ENCODE results near the gene CUX1.
"Not testable (repeated sequence)": the region's sequence is repeated elsewhere in the genome, so short reads cannot be mapped to it uniquely, and the experiment has no call there.

CUX1 gene, protein sequence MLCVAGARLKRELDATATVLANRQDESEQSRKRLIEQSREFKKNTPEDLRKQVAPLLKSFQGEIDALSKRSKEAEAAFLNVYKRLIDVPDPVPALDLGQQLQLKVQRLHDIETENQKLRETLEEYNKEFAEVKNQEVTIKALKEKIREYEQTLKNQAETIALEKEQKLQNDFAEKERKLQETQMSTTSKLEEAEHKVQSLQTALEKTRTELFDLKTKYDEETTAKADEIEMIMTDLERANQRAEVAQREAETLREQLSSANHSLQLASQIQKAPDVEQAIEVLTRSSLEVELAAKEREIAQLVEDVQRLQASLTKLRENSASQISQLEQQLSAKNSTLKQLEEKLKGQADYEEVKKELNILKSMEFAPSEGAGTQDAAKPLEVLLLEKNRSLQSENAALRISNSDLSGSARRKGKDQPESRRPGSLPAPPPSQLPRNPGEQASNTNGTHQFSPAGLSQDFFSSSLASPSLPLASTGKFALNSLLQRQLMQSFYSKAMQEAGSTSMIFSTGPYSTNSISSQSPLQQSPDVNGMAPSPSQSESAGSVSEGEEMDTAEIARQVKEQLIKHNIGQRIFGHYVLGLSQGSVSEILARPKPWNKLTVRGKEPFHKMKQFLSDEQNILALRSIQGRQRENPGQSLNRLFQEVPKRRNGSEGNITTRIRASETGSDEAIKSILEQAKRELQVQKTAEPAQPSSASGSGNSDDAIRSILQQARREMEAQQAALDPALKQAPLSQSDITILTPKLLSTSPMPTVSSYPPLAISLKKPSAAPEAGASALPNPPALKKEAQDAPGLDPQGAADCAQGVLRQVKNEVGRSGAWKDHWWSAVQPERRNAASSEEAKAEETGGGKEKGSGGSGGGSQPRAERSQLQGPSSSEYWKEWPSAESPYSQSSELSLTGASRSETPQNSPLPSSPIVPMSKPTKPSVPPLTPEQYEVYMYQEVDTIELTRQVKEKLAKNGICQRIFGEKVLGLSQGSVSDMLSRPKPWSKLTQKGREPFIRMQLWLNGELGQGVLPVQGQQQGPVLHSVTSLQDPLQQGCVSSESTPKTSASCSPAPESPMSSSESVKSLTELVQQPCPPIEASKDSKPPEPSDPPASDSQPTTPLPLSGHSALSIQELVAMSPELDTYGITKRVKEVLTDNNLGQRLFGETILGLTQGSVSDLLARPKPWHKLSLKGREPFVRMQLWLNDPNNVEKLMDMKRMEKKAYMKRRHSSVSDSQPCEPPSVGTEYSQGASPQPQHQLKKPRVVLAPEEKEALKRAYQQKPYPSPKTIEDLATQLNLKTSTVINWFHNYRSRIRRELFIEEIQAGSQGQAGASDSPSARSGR (N-terminal part only)

DNA sequence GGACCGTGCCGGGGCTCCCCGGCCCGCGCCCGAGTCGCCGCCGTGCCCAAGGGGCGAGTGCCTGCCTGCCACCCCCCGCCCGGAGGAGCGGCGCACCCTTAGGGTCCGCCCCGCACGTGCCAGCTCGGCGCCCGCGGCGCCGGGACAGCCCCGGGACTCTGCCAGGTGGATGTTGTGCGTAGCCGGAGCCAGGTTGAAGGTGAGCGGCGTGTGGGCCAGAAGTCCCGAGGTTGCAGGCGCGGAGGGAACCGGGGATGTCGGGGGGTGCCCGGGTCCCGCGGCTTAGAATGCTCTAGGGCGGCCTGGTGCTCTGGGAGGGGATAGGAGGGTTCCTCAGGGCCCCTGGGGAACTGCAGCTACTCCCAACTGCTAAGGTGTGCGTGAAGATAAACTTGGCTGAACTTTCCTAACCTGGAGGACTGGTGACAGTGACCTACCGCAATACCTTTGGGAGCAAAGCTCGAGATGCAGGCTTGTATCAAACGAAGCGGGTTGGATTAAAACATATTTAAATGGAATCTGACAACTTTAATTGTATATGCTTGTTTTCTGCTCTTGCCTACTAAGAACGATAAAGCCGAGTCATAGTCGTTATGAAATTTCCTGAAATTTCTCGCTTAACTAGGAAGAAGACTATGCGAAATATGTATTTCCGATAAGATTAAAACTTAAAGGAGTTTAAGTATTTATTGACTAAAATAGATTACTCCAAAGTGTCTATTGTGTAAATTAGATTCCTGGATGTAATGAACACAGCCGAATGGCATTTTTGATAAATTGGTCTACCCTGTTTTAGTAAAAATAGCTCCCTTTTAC lies at the start of gene CUX1:
Gene CUX1 (plus strand): TSS at position 156 of the 816 bp plus-strand sequence. CDS start 14 bp downstream, at position 170.
- peak; percentile 48 for DNase-seq (ENCODE audit: low spot score)

DNA sequence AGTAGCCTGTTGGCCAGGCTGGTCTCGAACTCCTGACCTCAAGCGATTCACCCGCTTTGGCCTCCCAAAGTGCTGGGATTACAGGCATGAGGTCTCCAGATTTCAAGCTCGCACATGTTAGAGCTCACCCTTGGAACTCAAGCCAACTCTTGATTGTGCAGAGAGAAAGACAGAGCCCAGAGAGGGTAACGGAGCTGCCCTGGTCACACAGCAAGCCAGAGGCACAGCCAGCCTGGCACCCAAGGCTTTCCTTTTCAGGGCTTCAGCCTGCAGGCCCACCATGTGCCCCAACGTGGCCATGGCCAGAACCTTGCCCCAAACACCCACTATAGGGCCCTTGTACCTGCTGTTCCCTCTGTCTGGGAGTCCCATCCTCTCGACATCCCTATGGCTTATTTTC lies 49.1 kb upstream of the CUX1 start:
- no peak for DNase-seq (ENCODE audit: low spot score)

DNA sequence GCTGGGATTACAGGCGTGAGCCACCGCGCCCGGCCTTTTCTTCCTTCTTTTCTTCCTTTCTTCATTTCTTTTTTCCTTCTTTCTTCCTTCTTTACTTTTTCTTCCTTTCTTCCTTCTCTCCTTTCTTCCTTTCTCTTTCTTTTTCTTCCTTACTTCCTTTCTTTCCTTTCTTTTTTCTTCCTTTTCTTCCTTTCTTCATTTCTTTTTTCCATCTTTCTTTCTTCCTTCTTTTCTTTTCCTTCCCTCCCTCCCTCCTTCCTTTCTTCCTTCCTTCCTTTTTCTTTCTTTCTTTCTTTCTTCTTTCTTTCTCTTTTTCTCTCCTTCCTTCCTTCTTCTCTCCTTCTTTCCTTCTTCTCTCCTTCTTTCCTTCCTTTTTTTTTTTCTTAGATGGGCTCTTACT lies 47.0 kb upstream of the CUX1 start:
- no peak for DNase-seq (ENCODE audit: low spot score)

DNA sequence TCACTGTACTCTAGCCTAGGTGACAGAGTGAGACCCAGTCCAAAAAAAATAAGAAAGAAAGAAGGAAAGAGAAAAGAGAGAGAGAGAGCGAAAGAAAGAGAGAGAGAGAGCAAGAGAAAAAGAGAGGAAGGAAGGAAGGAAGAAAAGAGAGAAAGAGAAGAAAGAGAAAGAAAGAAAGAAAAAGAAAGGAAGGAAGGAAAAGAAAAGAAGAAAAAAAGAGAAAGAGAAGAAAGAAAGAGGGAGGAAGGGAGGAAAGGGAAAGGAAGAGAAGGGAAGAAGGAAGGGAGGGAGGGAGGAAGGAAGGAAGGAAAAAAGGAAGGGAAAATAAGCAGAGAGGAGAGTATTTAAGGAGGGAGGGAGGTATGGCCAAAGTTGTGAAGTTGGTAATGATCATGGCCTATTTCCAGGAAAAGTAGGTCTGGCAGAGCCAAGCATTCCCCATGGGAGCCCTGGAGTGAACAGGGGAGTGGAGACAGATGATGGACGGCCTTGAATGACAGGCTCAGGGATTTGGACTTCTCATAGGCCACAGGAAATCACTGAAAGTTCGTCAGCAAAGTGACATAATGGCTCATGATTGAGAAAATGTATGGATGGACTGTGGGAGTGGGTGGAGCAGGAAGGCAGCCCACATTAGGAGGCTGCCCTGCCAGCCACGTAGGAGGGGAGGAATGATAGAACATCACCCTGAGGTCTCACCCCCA lies 44.8 kb upstream of the CUX1 start:
- no peak for DNase-seq (ENCODE audit: low spot score)

DNA sequence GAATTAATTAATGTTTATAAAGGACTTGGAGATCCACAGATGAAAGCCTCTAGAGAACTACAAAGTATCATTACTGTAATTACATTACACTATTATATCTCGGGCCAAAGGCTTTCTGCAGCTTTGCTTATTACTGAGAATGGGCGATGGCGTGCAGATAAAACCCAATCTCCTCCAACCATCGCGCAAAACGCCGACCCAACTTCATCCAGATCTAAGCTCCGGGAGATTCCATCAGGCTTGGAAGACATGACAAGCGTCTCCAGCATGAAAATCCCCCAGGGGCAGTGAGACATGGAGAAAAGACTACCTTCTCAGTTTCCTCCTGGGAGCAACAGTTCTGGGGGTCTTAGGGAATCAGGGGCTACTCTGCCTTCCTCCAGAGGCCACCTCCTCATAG lies 42.2 kb upstream of the CUX1 start:
- DNase-seq (ENCODE audit: low spot score): no peak

DNA sequence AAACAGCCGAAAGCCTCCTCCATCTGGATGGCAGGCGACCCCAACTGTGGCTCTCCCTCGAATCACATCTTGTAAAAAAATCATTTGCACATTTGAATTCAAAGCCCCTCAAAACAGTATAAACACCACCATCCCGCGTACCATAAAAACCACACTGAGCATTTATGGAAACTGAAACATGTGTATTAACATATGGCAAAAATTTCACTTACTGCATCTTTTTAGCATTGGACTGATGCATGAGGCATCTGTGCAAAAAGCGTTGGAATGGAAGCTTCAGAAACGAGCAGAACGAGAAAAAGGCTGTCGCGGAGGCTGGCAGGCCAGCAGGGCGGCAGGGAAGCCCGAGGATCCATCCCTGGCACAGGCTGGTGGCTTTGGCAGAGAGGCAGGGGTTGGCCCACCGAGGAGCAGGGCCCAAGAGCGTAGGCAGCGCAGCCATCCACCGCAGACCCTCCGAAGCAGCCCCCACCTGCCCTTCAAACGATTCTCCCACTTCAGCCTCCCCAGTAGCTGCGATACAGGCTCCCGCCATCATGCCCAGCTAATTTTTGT lies 39.3 kb upstream of the CUX1 start:
- DNase-seq (ENCODE audit: low spot score): no peak

DNA sequence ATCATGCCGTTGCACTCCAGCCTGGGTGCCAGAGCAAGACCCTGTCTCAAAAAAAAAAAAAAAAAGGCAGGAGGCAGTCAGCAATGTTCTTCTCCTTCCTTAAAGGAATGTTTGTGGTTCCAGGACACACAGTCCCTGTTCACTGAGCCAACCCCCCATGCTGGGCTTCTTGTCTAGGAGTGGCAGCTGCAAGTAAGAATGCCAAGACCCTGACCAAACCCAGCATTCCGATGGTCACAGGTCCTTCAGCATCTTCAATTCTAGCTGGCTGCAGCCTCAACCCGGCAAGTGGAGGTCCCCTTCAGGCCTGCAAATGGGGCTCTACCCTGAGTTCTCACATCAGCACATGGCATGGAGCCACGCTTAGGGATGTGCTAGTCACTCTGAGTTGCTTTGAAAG lies 38.2 kb upstream of the CUX1 start:
- DNase-seq (ENCODE audit: low spot score): no peak

DNA sequence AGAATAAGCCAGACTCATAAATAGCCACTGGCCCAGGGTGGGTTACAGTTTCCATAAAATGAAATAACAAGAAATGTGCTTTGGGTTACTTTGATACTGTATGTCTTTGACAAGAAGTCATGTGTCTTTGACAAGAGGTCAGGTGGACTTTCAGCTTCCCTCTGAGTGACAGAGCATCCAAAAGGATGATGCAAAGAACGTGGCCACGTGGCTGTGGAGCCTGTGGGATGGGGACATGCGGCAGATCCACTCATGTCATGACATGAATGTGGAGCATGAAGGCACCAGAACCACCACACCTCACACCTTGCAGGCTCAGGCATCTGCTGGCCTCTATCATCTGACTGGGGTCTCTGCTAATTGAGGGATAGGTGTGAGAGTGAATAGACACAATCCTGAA lies 37.1 kb upstream of the CUX1 start:
- DNase-seq (ENCODE audit: low spot score): no peak

DNA sequence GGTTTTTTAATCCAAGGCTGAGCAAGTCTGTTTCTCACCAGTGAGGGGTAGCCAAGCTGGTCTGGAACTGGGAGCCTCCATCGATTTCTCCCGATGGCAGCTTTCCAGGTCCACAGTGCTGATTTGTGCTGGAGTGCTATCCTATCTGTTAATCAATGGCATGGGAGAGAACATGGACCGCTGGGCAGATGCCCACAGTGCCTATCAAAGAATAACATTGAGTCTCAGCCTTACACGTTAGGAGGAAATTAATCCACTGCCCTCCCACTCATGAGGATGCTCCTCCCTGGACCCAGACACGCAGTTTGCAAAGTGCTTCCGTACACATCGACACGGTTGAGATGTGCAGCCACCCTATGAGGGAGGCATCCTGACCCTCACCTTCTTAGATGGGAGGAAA lies 36.0 kb upstream of the CUX1 start:
- no peak for DNase-seq (ENCODE audit: low spot score)

DNA sequence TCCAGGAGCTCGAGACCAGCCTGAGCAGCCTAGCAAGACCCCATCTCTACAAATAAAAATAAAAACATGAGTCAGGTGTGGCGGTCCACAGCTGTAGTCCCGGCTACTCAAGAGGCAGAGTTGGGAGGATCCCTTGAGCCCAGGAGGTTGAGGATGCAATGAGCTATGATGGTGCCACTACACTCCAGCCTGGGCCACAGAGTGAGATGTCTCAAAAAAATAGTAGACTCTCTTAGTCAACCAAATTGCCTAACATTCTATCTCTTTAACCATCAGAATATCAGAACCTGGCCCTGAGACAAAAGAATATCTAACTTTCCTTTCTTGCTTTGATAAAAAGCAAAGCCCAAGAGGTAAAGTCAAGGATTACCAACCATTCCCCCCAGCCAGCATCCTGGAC lies 35.0 kb upstream of the CUX1 start:
- DNase-seq (ENCODE audit: low spot score): no peak

DNA sequence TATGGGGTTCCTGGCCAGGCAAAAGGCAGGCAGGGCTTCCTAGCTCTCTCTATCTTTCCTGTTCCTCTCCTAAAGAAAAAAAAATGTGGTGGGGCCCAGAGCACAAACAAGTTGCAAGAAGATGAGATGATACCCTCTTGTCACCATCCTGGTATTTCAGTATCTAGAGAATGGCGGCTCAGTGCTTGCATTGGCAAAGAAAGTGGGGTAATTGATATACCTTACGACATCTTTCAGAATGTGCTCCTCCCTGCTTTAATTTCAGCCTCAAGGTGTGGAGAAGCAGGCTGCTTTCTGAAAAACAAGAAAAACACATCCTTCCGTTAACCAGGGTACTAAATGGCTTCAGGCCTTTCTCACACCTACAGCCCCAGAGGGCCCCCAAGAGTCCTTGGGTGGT lies 34.5 kb upstream of the CUX1 start:
- DNase-seq (ENCODE audit: low spot score): no peak

DNA sequence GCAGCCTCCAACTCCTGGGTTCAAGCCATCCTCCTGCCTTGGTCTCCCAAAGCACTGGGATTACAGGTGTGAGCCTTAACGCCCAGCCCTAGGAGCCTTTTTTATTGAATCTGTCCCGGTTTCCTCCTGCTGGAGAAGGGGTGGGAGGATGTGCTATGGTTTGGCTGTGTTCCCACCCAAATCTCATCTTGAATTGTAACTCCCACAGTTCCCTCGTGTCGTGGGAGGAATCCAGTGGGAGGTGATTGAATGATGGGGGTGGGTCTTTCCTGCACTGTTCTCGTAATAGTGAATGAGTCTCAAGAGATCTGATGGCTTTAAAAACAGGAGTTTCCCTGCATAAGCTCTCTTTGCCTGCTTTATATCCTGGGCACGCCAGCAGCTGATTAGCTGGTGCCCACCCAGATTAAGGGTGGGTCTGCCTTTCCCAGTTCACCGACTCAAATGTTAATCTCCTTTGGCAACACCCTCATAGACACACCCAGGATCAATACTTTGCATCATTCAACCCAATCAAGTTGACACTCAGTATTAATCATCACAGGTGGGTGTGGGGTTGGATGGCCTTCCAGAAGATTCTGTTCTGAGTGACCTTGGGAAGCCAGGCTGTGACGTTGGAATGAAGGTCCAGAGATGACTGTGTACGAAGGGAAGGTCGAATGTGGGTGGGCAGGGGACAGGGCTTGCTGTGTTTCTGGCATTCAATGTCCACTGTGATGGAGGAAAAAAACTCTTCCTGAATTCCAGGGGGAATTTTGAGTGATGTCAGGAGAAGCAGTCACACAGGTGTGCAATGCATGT lies 33.8 kb upstream of the CUX1 start:
- no peak for DNase-seq (ENCODE audit: low spot score)

DNA sequence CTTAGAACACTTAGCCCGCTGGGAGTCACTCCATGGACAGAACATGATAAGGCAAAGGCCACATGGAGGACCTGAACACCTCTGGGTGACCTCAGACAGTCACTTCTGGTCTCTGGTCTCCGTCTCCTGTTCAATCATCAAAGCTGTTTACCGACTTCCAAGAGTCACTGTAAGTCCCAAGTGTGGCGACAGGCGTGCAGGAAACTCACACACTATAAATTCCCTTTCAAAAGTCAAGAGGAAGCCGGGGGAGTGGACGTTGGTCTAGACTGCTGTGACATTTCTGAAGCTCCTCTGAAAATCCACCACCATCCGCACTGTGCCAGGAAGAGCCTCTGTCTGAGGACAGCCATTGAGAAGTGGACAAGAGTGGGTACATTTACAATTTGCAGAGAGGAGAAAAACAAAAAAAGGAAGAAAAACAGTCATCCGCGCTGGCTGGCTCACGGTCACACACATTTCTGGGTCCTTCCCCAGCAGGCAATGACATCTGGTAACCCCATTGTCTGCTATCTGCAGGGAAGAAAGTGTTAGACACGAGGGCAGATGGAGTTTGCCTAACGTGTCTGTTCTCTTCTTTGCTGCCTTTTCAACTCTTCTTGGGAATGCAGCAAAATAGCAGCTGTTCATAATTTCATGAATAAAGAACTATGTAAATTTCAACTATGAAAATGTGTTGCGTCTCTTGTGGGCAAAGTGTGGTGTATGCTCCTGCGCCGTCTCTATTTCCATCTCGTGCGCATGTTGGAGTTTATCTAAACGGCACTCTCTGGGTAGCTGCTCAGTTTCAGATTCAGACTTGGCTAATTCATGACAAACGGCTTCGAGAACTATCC lies 32.9 kb upstream of the CUX1 start:
- no peak for DNase-seq (ENCODE audit: low spot score)

DNA sequence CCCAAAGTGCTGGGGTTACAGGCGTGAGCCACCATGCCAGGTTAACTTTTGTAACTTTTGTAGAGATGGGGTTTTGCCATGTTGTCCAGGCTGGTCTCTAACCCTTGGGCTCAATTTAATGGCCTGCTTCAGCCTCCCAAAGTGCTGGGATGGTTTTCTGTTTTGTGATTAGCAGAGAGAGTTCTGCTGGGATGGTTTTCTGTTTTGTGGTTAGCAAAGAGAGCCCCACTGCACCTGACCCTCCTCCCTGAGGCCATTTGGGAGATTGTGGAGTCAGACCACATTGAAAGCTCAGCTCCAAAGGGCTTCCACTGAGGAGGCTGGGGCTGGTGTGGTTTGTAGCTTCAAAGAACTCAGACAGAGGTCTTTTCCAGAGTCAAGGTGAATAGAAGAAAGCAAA lies 29.6 kb upstream of the CUX1 start:
- no peak for DNase-seq (ENCODE audit: low spot score)

DNA sequence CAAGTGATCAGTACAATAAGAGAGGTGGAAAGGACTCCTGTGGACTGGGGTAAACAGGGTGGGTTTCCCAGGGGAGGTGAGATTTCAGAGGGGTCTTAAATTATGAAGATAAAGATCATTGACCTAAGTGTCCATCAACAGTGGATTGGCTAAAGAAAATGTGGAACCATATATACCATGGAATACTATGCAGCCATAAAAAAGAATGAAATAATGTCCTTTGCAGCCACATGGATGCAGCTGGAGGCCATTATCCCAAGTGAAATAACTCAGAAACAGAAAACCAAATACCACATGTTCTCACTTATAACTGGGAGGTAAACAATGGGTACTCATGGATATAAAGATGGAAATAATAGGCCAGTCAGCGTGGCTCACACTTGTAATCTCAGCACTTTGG lies 28.9 kb upstream of the CUX1 start:
- no peak for DNase-seq (ENCODE audit: low spot score)

DNA sequence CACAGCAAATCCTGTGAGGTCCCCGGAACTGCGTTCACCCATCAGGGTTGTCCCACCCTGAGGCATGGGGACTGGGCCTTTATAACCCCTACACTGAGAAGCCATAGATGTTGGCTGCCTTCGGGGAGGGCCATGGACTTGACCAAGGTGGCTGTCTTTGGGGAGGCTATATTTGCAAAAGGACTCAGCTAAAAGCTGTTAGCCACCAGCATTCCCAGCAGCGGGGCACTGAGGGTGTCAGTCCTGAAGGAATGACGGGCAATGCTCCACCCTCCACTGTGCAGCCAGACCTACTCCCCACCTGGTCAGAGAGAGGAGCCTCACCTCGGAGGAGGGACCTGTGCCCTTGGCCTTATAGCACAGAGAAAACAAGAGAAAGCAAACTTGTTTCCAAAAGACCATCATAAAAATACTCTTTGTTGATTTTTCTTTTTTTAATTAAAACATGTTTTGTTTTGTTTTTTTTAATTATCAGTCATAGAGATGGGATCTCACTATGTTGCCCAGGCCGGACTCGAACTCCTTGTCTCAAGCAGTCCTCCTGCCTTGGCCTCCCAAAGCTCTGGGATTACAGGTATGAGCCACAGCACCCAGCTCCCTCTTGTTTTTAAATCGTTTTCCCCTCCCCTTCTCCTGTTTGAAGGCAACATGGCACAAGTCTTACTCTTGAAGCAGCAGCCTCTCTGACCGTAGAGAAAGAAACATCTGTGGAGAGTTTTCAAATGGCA lies 26.7 kb upstream of the CUX1 start:
- DNase-seq (ENCODE audit: low spot score): no peak

DNA sequence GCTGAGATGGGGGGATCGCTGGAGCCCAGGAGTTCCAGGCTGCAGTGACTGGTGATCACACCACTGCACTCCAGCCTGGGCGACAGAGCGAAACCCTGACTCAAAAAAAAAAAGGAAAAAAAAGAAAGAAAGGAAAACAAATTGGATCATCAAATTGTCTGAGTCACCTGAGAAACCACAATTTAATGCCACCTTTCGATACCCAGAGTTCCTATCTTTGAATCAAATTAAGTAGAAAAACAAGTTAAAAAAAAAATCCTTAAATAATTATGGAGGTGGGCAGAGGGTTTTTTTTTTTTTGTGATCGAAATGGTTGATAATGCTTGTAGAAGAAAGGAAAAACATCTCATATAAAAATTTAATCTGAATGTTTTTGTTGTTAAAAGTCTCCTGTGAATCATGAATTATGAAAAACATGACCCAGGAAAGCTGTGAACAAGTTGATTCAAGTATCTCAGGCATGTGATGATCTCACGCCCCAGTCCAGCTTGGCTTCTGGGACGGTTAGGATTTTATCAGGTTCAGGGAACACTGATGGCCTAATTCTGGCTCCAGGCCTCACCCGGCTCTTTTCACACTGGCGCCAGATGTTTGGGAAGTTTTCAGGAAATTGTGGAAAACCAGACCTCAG lies 25.3 kb upstream of the CUX1 start:
- DNase-seq (ENCODE audit: low spot score): no peak

DNA sequence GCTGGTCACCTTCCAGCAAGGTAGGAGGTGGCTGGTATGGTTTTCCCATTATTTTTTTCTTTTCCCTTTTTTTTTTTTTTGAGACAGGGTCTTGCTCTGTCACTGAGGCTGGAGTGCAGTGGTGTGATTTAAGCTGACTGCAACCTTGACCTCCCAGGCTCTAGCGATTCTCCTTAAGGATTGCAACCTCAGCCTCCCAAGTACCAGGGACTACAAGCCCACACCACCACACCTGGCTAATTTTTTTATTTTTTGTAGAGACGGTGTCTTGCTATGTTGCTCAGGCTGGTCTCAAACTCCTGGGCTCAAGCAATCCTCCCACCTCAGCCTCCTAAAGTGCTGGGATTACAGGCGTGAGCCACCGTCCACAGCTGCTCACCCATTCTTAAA lies 24.7 kb upstream of the CUX1 start:
- DNase-seq (ENCODE audit: low spot score): not testable (repeated sequence)

Data from germinal center (tissue), 1 donor.